ENCODE measurements around the gene SNX33.

DNA sequence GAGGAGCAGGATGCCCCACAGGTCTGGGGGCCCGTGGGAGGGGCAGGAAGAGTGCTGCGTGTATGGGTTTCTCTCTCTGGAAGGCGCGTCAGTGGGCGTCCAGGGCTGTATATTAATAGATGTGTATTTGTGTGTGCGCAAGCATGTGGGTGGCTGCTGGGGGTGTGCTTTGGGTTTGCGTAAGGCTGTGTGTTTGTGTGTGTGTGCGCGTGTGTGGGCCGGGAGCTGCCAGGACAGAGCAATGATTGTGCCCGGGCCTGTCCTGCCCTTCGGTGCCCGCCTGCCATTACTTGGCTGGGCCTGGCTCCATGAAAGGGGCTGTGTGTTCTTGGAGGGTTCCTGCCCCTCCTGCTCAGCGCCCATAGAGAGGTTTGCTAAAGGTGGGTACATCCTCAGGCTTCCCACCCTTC is 48.6 kb downstream of the SNX33 start:
- TF ChIP-seq, protein P1, sequence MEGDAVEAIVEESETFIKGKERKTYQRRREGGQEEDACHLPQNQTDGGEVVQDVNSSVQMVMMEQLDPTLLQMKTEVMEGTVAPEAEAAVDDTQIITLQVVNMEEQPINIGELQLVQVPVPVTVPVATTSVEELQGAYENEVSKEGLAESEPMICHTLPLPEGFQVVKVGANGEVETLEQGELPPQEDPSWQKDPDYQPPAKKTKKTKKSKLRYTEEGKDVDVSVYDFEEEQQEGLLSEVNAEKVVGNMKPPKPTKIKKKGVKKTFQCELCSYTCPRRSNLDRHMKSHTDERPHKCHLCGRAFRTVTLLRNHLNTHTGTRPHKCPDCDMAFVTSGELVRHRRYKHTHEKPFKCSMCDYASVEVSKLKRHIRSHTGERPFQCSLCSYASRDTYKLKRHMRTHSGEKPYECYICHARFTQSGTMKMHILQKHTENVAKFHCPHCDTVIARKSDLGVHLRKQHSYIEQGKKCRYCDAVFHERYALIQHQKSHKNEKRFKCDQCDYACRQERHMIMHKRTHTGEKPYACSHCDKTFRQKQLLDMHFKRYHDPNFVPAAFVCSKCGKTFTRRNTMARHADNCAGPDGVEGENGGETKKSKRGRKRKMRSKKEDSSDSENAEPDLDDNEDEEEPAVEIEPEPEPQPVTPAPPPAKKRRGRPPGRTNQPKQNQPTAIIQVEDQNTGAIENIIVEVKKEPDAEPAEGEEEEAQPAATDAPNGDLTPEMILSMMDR (IDR thresholded peaks at IDR 0.05; ENCODE audit: poor library complexity), result no peak
- TF ChIP-seq EZH2 (IDR thresholded peaks at IDR 0.05; ENCODE audit: borderline replicate concordance) (no peak), EZH2phosphoT487 (IDR thresholded peaks at IDR 0.05; ENCODE audit: low read depth, severe bottlenecking, unreplicated experiment) (no peak)

Data from hepatocyte (in vitro differentiated cells).